AG04450 (cell line): ENCODE results near the gene PDE6D. TPM values are rescaled to one million over a fixed set of nuclear protein-coding genes. Genes with fewer than 3 reads are reported as not detected.

Experiments used
- CTCF ChIA-PET: fragments of 300-600, 350-600 bp; formaldehyde crosslinking; extraction: SDS; loops from one replicate; lab custom pipeline; 2022; ENCODE audit warnings: antibody characterized with exemption, inconsistent platforms; lab: Charles Lee
- POLR2A ChIA-PET: fragments of 350-600 bp; formaldehyde crosslinking; extraction: SDS; loops from one replicate; lab custom pipeline; 2021; ENCODE audit warnings: antibody characterized with exemption, inconsistent platforms; lab: Yijun Ruan, JAX
- DNase-seq: peaks from one replicate; pipeline ENCODE4 v3.0.0-alpha.2; 2011; ENCODE audit warnings: low read depth, low spot score
- H3K27ac ChIP-seq: one replicate; pipeline ENCODE4 v1.5.1; 2012; ENCODE audit warnings: low read depth, low read length, control low read depth
- H3K27me3 ChIP-seq: one replicate; pipeline ENCODE4 v1.6.0; 2012; ENCODE audit warnings: low read length; ENCODE audit not compliant: control insufficient read depth, insufficient read depth
- H3K4me3 ChIP-seq: 2 replicates; pipeline ENCODE4 v1.5.1; 2011; ENCODE audit warnings: mild to moderate bottlenecking, low read depth, low read length, control low read depth
- H3K9me3 ChIP-seq: 2 replicates; pipeline ENCODE4 v1.5.1; 2012; ENCODE audit warnings: low read length; ENCODE audit not compliant: control insufficient read depth, insufficient read depth
- polyA plus RNA-seq: library from polyadenylated mRNA; depleted of rRNA; stranded (reverse); fragments of >200 nt; gene quantifications from 2 replicates; pipeline ENCODE4 v1.2.3, GENCODE V29; 2011
- TF ChIP-seq, protein P1 (sequence below): IDR thresholded peaks from 2 replicates; pipeline ENCODE4 v1.5.1; 2011; ENCODE audit warnings: low read depth, low read length, control low read depth, inconsistent platforms

The PDE6D gene
- polyA plus RNA-seq, 1 experiment = 35.7 TPM

DNA sequence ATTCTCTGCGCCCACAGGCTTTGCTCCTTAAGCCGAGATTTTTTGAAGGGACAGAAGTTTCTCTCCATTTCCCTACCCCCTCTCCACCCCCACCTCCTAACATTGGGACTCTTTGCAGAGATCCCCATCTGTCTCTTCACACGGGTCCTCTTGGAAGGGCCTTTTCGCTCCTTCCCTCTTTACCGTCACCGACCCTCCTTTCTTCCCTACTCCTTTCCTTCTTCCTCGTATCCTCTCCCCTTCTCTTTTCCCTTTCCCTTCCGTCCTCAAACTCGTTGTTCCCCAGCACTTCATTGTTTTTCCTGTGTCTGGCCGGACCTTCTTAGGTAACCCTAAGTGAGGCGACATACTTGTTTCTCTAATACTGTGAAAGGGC lies 5.8 kb upstream of the PDE6D start:
- TF ChIP-seq, protein P1, sequence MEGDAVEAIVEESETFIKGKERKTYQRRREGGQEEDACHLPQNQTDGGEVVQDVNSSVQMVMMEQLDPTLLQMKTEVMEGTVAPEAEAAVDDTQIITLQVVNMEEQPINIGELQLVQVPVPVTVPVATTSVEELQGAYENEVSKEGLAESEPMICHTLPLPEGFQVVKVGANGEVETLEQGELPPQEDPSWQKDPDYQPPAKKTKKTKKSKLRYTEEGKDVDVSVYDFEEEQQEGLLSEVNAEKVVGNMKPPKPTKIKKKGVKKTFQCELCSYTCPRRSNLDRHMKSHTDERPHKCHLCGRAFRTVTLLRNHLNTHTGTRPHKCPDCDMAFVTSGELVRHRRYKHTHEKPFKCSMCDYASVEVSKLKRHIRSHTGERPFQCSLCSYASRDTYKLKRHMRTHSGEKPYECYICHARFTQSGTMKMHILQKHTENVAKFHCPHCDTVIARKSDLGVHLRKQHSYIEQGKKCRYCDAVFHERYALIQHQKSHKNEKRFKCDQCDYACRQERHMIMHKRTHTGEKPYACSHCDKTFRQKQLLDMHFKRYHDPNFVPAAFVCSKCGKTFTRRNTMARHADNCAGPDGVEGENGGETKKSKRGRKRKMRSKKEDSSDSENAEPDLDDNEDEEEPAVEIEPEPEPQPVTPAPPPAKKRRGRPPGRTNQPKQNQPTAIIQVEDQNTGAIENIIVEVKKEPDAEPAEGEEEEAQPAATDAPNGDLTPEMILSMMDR = no peak
- DNase-seq = no peak
- H3K4me3 ChIP-seq = peak overlapping the region; percentile 99
- CTCF ChIA-PET = interaction anchor here (1.5 to 3.4 kb wide), 2 partner anchors 8 to 10 kb away, joined by 6 to 14 read pairs; no protein-coding TSS in a partner anchor
- peak overlapping the region; percentile 11 for H3K27ac ChIP-seq
- H3K27me3 ChIP-seq = no peaks in the 10 kb centered on the region
- POLR2A ChIA-PET = no interaction called here
- H3K9me3 ChIP-seq = no peaks in the 10 kb centered on the region

DNA sequence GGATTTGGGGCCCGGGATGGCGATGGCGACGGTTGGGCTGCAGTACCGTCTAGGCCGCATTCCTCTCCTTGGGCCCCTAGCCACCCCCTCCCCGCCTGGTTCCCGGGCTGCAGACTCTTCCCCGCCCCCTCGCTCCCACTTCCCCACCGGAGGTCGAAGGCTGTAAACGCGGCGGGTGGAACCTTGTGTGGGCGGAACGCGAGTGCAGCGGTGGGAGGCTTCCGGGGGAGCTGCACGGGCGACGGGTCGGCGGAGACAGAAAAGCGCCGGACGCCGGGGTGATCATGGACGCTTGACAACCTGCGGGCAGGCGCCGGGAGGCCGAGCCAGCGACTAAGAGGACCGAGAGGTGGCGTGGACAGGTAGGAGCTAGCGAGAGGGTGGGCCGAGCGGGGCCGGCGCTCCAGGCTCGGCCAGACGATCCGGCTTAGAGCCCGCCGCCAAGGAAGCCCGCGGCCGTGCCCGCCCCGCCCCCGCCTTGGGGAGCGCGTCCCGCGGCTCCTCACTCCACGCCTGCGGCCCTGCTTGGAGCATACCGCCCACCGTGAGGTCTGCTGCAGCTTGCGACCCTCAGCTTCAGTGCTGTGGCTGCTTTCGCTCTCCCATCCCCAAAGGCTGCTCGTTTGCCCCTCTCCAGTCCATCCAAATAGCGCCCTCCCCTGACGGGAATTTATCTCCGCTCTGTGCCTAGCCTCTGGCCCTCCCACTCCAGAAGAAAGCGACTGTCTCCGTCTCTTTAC lies 5.3 kb upstream of the PDE6D start, which contains the start of gene COPS7B:
TSS of gene COPS7B (plus strand) at position 269 of the 740 bp plus-strand sequence. CDS start 2,126 bp downstream, outside the sequence.
- DNase-seq = peak; percentile 61
- H3K27me3 ChIP-seq = no peaks in the 10 kb centered on the region
- TF ChIP-seq, protein P1 = peak; percentile 47
- no peaks in the 10 kb centered on the region for H3K9me3 ChIP-seq
- CTCF ChIA-PET = interaction anchor here (0.6 to 3.4 kb wide), 7 partner anchors 9 to 733 kb away, joined by 3 to 14 read pairs (median 6); no protein-coding TSS in a partner anchor
- H3K27ac ChIP-seq = peak within 1 kb of the TSS; percentile 52
- POLR2A ChIA-PET = interaction anchor here (0.9 kb wide), 1 partner anchor 109 kb away, joined by 4 read pairs; no protein-coding TSS in a partner anchor
- H3K4me3 ChIP-seq = peak within 1 kb of the TSS; percentile 99

DNA sequence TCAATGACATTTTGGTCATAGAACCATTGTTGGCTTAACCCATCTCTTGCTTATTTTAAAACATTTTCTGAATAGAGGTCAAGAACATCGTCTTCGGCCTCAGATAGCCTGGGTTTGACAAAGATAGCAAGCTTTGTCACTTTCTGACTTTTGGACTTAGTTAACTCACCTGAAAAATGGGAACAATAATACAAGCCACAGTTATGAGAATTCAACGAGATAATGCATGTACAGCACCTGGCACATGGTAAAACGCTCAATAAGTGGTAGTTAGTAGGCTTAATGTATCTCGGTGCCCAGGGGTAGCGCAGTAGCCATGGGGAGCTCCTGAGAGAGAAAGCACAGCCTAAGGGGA lies 4.7 kb upstream of the PDE6D start:
- H3K27ac ChIP-seq = peak overlapping the region; percentile 52
- ChIA-PET POLR2A (interaction anchor here (0.9 kb wide), 1 partner anchor 108 kb away, joined by 4 read pairs; no protein-coding TSS in a partner anchor), CTCF (interaction anchor here (1.1 to 3.4 kb wide), 6 partner anchors 8 to 732 kb away, joined by 3 to 14 read pairs (median 8); no protein-coding TSS in a partner anchor)
- no peaks in the 10 kb centered on the region for H3K9me3 ChIP-seq
- no peak for DNase-seq
- TF ChIP-seq, protein P1 = no peak
- H3K27me3 ChIP-seq = no peaks in the 10 kb centered on the region
- H3K4me3 ChIP-seq = peak overlapping the region; percentile 99

DNA sequence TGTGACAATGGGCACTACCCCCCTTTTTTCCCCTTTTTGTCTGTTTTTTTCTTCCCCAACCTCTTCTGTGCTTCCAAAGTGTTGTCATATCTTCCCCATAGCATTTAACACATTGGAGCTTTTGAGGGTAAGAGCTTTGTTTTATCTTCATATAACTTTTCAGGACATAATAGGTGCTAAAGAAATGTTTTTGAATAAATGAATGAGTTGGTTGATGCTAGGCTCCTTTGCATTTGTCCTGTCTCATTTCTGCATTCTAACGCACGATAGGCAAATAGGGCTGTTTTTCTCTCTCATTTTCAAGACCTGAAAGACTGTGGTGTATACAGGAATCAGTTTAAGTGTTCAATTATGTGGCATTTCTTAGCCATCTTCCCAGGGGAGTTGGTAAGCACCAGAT lies 4.3 kb upstream of the PDE6D start:
- no peak overlapping the region; the same call in 1 of the 2 replicates for H3K4me3 ChIP-seq
- no peaks in the 10 kb centered on the region for H3K27me3 ChIP-seq
- ChIA-PET CTCF (interaction anchor here (0.6 to 3.4 kb wide), 8 partner anchors 8 to 732 kb away, joined by 3 to 14 read pairs (median 8); no protein-coding TSS in a partner anchor), POLR2A (interaction anchor here (0.9 kb wide), 1 partner anchor 108 kb away, joined by 4 read pairs; no protein-coding TSS in a partner anchor)
- H3K9me3 ChIP-seq = no peaks in the 10 kb centered on the region
- no peak for DNase-seq
- TF ChIP-seq, protein P1 = no peak
- H3K27ac ChIP-seq = peak overlapping the region; percentile 52
